GM12892 (cell line): ENCODE results near the gene OPA1.

Source experiments
- POLR2A ChIP-seq: IDR thresholded peaks from 2 replicates; pipeline ENCODE4 v1.6.1; 2011; ENCODE audit warnings: low read depth, low read length, control low read depth
- POLR2AphosphoS5 ChIP-seq: IDR thresholded peaks from 2 replicates; pipeline ENCODE4 v1.6.1; 2011; ENCODE audit warnings: low read depth, low read length, control low read depth

DNA sequence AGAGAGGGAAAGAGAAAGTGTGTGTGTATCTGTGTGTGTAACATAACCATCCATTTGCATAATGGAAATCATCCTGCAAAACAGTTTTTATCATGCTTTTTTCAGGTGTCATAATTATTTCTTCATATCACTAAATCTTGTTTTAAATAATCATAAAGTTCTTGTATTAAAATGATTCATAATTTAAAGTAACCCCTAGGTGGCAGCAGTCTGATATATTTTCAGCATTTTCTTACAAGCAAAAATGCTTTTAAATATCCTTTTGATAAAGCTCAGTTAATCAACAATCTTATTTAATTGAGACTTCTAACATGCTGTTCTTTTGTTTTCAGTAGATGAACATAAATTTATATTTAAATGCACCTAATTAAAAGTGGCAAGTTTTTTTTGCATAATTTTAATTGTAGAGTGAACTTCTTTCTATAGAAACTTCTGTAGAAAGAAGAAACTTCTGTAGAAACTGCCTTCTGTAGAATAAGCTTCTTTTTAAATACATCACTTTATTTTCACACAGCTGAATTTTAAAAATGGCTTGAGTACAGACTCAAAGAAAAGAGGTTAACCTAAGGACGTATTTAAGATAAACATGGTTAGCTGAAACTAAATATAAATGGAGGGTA lies 72.5 kb downstream of the OPA1 start:
- TF ChIP-seq POLR2AphosphoS5: no peak
- TF ChIP-seq POLR2A: no peak
